Fibroblast of the aortic adventitia (primary cell): Measurements from ENCODE around the gene NACC1. TPM values are rescaled to one million over a fixed set of nuclear protein-coding genes. Genes with fewer than 3 reads are reported as not detected.
A peak's percentile ranks its signal among the peaks of the same experiment; 100 is the strongest.

Experiments used
- DNase-seq: peaks from one replicate; pipeline ENCODE4 v3.0.0-alpha.2; 2010; ENCODE audit warnings: low read depth
- H3K4me3 ChIP-seq: 2 replicates; pipeline ENCODE4 v1.5.1; 2011; ENCODE audit warnings: low read depth, mild to moderate bottlenecking, control low read depth, low read length, moderate library complexity
- CTCF ChIP-seq: IDR thresholded peaks from 2 replicates; pipeline ENCODE4 v1.5.1; 2011; ENCODE audit warnings: mild to moderate bottlenecking, low read length, control low read depth, inconsistent platforms; ENCODE audit not compliant: insufficient read depth
- total RNA-seq: library from RNA; depleted of rRNA; stranded (reverse); fragments of >200 nt; gene quantifications from 2 replicates; pipeline ENCODE4 v1.2.3, GENCODE V29; 2012; ENCODE audit warnings: low replicate concordance

The NACC1 gene
- total RNA-seq, 1 donor: 51.2 TPM

- no peak for TF ChIP-seq CTCF
- no peak for DNase-seq
- H3K4me3 ChIP-seq: no peak overlapping the region
These were observed 25.3 kb upstream of the NACC1 start for GRCh38 chr19:13092606-13093235.

GRCh38 chr19:13093407-13094105 is 24.5 kb upstream of the NACC1 start:
- peak; percentile 86 for DNase-seq
- H3K4me3 ChIP-seq: no peak overlapping the region
- TF ChIP-seq CTCF: peak; percentile 88

- TF ChIP-seq CTCF: no peak
- no peak for DNase-seq
- no peak overlapping the region for H3K4me3 ChIP-seq
These were observed 24.0 kb upstream of the NACC1 start for GRCh38 chr19:13094106-13094504.

GRCh38 chr19:13094771-13095392 is 23.2 kb upstream of the NACC1 start:
- no peak for TF ChIP-seq CTCF
- no peak for DNase-seq
- no peak overlapping the region for H3K4me3 ChIP-seq

GRCh38 chr19:13095393-13095784 is 22.7 kb upstream of the NACC1 start:
- no peak for DNase-seq
- no peak for TF ChIP-seq CTCF

GRCh38 chr19:13095934-13096927 is 21.8 kb upstream of the NACC1 start:
- no peak for DNase-seq
- no peak overlapping the region for H3K4me3 ChIP-seq
- TF ChIP-seq CTCF: no peak

More at GRCh38 chr19:13095393-13095784, 22.7 kb upstream of the NACC1 start:
- no peak overlapping the region for H3K4me3 ChIP-seq
